GM18508 (cell line): ENCODE measurements around the gene CHST10.

Source experiments
- ATAC-seq: cut with Tn5 transposase; IDR thresholded peaks from one replicate; pipeline ENCODE4 v1.9.1; 2021; ENCODE audit warnings: moderate number of reproducible peaks; ENCODE audit not compliant: insufficient read depth, unreplicated experiment

The CHST10 gene

GRCh38 chr2:100417711-100418124, 250 bp upstream of the CHST10 start:
- ATAC-seq, result no peak

GRCh38 chr2:100416397-100416934, 1.0 kb downstream of the CHST10 start:
- ATAC-seq, result no peak

GRCh38 chr2:100413571-100413970, 3.9 kb downstream of the CHST10 start:
- ATAC-seq, result no peak

- ATAC-seq, result no peak
Observed at GRCh38 chr2:100412881-100413321, 4.6 kb downstream of the CHST10 start.

GRCh38 chr2:100412466-100412865, 5.0 kb downstream of the CHST10 start:
- no peak for ATAC-seq

- no peak for ATAC-seq
Observed at GRCh38 chr2:100411841-100412292, 5.6 kb downstream of the CHST10 start.

- ATAC-seq, result no peak
Observed at GRCh38 chr2:100409975-100410647, 7.4 kb downstream of the CHST10 start.

GRCh38 chr2:100409461-100409860, 8.0 kb downstream of the CHST10 start:
- ATAC-seq, result no peak

- no peak for ATAC-seq
Observed at GRCh38 chr2:100408941-100409340, 8.5 kb downstream of the CHST10 start.

- no peak for ATAC-seq
Observed at GRCh38 chr2:100408104-100408503, 9.4 kb downstream of the CHST10 start.

- no peak for ATAC-seq
Observed at GRCh38 chr2:100407563-100407962, 9.9 kb downstream of the CHST10 start.

- ATAC-seq, result no peak
Observed at GRCh38 chr2:100407073-100407472, 10.4 kb downstream of the CHST10 start.

GRCh38 chr2:100406120-100406508, 11.4 kb downstream of the CHST10 start:
- no peak for ATAC-seq

- ATAC-seq, result no peak
Observed at GRCh38 chr2:100405403-100406119, 11.9 kb downstream of the CHST10 start.

GRCh38 chr2:100404411-100404810, 13.1 kb downstream of the CHST10 start:
- ATAC-seq, result no peak

GRCh38 chr2:100403722-100404121, 13.7 kb downstream of the CHST10 start:
- no peak for ATAC-seq

GRCh38 chr2:100401268-100401667, 16.2 kb downstream of the CHST10 start:
- no peak for ATAC-seq

- no peak for ATAC-seq
Observed at GRCh38 chr2:100399714-100400113, 17.8 kb downstream of the CHST10 start.

- no peak for ATAC-seq
Observed at GRCh38 chr2:100397976-100398375, 19.5 kb downstream of the CHST10 start.

- ATAC-seq, result no peak
Observed at GRCh38 chr2:100397118-100397860, 20.2 kb downstream of the CHST10 start.

GRCh38 chr2:100396483-100396882, 21.0 kb downstream of the CHST10 start:
- no peak for ATAC-seq
